Chondrocyte (in vitro differentiated cells): ENCODE measurements around the gene EDRF1. TPM values are rescaled to one million over a fixed set of nuclear protein-coding genes. Genes with fewer than 3 reads are reported as not detected.
"Not testable (repeated sequence)": the region's sequence is repeated elsewhere in the genome, so short reads cannot be mapped to it uniquely, and the experiment has no call there.

Experiments
- DNase-seq: peaks from one replicate; pipeline ENCODE4 v3.0.0; 2021; ENCODE audit warnings: mixed read lengths, low spot score
- H3K27ac Mint-ChIP-seq: one replicate; pipeline ENCODE4 v1.8.0; 2021; ENCODE audit warnings: mild to moderate bottlenecking, moderate library complexity, mixed read lengths; ENCODE audit not compliant: unreplicated experiment
- H3K27me3 Mint-ChIP-seq: 2 replicates; pipeline ENCODE4 v1.8.0; 2021; ENCODE audit warnings: low read depth, mixed read lengths
- H3K36me3 Mint-ChIP-seq: 2 replicates; pipeline ENCODE4 v1.8.0; 2021; ENCODE audit warnings: low read depth, mixed read lengths
- H3K4me1 Mint-ChIP-seq: 2 replicates; pipeline ENCODE4 v1.8.0; 2021; ENCODE audit warnings: low read depth, mild to moderate bottlenecking, mixed read lengths
- H3K4me3 Mint-ChIP-seq: one replicate; pipeline ENCODE4 v1.8.0; 2021; ENCODE audit warnings: mild to moderate bottlenecking, moderate library complexity, mixed read lengths; ENCODE audit not compliant: unreplicated experiment
- H3K9me3 Mint-ChIP-seq: 2 replicates; pipeline ENCODE4 v1.8.0; 2021; ENCODE audit warnings: low read depth, mixed read lengths
- total RNA-seq: library from RNA; stranded (reverse); gene quantifications from 3 replicates; pipeline ENCODE4 v1.2.1, GENCODE V29; 2021
- TF ChIP-seq, protein P1 (sequence below): fragments of 200-600 bp; sonication (generic); IDR thresholded peaks from 2 replicates; pipeline ENCODE4 v1.5.0; 2021; ENCODE audit warnings: antibody characterized with exemption, mild to moderate bottlenecking, moderate library complexity

EDRF1 gene
- total RNA-seq, 1 donor from 2014 or later, result 14.8 TPM

DNA sequence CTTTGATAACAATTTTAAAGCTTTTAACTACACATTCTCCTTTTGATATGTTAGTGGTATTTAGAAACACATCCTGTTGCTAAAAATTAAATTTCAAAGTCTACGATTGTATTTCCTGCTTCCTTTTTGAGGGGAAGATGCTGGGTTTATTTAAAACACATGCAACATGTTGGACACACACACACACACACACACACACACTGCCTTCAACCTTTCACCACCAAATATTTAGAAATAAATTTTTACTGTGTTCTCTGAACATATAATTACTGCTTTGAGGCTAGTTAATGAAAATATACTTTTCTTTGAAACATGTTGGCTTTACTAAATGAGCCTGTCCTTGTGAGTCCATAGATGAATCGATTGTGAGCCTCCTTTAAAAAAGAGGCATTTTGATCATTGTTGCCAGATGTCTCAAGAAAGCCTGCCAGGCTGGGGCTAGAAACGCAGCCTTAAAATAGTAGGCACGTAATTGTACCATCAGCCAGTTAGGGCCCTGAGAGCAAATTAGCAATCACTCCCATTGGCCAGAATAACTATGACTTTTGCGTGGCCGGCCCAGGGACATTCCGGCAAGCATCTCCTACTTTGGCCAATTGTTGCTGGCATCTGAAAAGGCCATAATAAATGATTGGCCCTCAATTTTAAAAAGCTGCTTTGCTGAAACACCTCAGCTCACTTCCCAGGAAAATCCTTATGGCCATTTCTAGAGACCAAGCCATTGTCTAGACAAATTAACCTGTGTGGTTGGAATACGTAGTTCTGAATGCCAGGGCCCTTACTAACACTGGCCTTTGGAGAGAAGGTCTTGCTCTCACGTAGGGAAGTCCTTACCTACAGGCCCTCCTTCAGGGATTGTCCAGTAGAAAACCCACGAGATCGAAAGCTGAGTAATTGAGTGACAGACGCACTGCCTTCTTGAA is 26.6 kb upstream of the EDRF1 start:
- no peak for DNase-seq
- Mint-ChIP-seq H3K36me3 (no peaks in the 10 kb centered on the region), H3K27ac (no peak overlapping the region), H3K27me3 (peaks cover 31% of the 10 kb centered on the region), H3K4me3 (no peak overlapping the region), H3K9me3 (no peaks in the 10 kb centered on the region), H3K4me1 (peaks cover 9% of the 10 kb centered on the region)
- TF ChIP-seq, protein P1, sequence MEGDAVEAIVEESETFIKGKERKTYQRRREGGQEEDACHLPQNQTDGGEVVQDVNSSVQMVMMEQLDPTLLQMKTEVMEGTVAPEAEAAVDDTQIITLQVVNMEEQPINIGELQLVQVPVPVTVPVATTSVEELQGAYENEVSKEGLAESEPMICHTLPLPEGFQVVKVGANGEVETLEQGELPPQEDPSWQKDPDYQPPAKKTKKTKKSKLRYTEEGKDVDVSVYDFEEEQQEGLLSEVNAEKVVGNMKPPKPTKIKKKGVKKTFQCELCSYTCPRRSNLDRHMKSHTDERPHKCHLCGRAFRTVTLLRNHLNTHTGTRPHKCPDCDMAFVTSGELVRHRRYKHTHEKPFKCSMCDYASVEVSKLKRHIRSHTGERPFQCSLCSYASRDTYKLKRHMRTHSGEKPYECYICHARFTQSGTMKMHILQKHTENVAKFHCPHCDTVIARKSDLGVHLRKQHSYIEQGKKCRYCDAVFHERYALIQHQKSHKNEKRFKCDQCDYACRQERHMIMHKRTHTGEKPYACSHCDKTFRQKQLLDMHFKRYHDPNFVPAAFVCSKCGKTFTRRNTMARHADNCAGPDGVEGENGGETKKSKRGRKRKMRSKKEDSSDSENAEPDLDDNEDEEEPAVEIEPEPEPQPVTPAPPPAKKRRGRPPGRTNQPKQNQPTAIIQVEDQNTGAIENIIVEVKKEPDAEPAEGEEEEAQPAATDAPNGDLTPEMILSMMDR, result no peak

DNA sequence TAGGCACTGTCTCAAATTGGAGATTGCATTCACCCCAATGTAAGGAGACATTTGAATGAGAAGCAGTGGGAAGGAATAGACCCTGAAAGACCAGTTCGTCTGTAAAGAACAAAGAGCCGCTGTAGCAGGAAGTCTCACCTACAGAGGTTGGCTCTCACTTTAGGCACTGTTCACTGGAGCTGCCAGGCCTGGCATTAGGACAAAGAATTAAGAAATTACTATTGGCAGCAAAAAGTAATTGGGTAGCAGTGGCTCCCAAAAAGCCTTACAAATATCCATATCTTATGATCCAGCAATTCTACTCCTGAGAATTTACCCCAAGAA is 26.0 kb upstream of the EDRF1 start:
- Mint-ChIP-seq H3K27ac (no peak overlapping the region), H3K4me1 (peaks cover 9% of the 10 kb centered on the region), H3K36me3 (no peaks in the 10 kb centered on the region), H3K9me3 (no peaks in the 10 kb centered on the region), H3K4me3 (no peak overlapping the region), H3K27me3 (peaks cover 31% of the 10 kb centered on the region)
- no peak for DNase-seq
- TF ChIP-seq, protein P1, result no peak

DNA sequence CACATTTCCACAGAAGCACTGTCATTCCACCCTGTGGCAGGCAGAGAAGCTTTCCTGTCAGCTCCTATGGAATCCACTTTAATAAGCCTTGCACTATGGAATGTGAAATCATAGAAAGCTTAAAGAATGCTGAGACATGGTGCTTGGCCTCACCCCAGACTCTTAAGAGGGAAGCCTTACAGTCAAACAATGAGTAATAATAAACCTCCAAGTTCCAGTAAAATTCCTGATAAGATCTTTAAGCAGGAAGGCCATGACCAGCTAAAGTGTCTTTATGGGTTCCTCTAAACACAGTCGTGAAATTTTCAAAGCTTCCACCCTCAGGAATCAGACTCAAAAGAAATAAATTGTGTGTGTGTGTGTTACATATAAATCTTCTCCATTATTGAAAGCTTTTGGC is 24.6 kb upstream of the EDRF1 start:
- Mint-ChIP-seq H3K9me3 (no peaks in the 10 kb centered on the region), H3K36me3 (no peaks in the 10 kb centered on the region), H3K27me3 (peaks cover 23% of the 10 kb centered on the region), H3K27ac (peak overlapping the region; percentile 66), H3K4me3 (no peak overlapping the region), H3K4me1 (peaks cover 9% of the 10 kb centered on the region)
- TF ChIP-seq, protein P1, result peak; percentile 9
- no peak for DNase-seq

DNA sequence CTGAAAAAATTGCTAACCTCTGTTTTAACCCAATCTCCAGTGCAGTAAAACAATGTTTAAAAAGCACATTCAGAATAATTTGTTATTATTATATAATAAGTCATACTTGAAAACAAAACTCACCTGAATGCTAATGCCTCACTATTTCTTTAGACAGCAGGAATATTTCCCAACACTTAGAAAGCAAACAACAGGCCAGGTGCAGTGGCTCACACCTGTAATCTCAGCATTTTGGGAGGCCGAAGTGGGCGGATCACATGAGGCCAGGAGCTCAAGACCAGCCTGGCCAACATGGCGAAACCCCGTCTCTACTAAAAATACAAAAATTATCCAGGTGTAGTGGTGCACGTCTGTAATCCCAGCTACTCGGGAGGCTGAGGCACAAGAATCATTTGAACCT is 22.6 kb upstream of the EDRF1 start:
- H3K4me3 Mint-ChIP-seq, H3K9me3 Mint-ChIP-seq, H3K27me3 Mint-ChIP-seq, H3K27ac Mint-ChIP-seq, DNase-seq, H3K36me3 Mint-ChIP-seq: not testable (repeated sequence)
- peaks cover 12% of the 10 kb centered on the region for H3K4me1 Mint-ChIP-seq

DNA sequence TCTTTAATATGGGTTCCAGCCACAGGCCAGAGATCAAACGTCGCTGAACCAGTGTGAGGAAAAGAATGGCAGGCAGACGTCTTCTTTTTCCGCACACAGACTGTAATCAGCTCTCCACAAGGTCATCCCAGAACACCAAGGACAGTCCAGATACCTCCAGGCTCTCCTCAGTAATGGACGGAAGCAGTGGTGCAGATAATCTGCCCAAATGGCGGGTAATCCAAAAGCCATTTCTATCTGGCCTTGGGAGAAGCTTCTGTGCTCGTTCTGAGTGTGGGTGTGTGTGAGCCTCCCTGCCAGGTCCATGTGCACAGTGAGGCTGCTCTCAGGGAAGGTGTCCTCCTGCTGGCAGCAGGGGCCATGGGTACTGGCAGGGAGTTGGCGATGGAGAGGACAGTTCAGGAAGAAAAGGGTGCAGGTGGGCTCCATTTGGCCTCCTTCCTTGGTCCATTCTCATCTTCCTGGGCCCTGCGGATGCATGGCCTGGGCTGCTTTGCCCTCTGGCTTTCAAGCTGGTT is 21.0 kb upstream of the EDRF1 start:
- H3K9me3 Mint-ChIP-seq, result peaks cover 3% of the 10 kb centered on the region
- no peaks in the 10 kb centered on the region for H3K27me3 Mint-ChIP-seq
- DNase-seq, result no peak
- H3K36me3 Mint-ChIP-seq, result no peaks in the 10 kb centered on the region
- TF ChIP-seq, protein P1, result no peak
- H3K27ac Mint-ChIP-seq, result no peak overlapping the region
- peaks cover 12% of the 10 kb centered on the region for H3K4me1 Mint-ChIP-seq
- H3K4me3 Mint-ChIP-seq, result no peak overlapping the region
